OCI-LY7 (cell line): ENCODE data around the gene PADI3. TPM values are rescaled to one million over a fixed set of nuclear protein-coding genes. Genes with fewer than 3 reads are reported as not detected.
A peak's percentile ranks its signal among the peaks of the same experiment; 100 is the strongest.

Experiments
- BruUV-seq: library from RNA; stranded (reverse); fragments of 400-500 nt; replicated peaks from 2 replicates; lab custom pipeline; 2021; lab: Mats Ljungman, UMichigan
- CTCF ChIA-PET: fragments of 300-600 bp; sonication (Branson Sonifier 250); formaldehyde crosslinking; loops from one replicate; lab custom pipeline; 2022; ENCODE audit warnings: antibody characterized with exemption; ENCODE audit not compliant: unreplicated experiment; lab: Charles Lee
- POLR2A ChIA-PET: fragments of 300-600 bp; sonication (Branson Sonifier 250); formaldehyde crosslinking; loops from one replicate; lab custom pipeline; 2022; ENCODE audit warnings: antibody characterized with exemption; lab: Charles Lee
- DNase-seq: peaks from one replicate; pipeline ENCODE4 v3.0.0-alpha.2; 2015; ENCODE audit warnings: low spot score
- H2AFZ ChIP-seq: fragments of 200-600 bp; sonication (generic), shearing (Covaris generic); 2 replicates; pipeline ENCODE4 v1.6.1; 2014; ENCODE audit warnings: mild to moderate bottlenecking, antibody characterized with exemption, low read length, moderate library complexity
- H3K27ac ChIP-seq: fragments of 200-600 bp; sonication (generic); 2 replicates; pipeline ENCODE4 v1.5.1; 2014; ENCODE audit warnings: mixed run types, low read depth, mild to moderate bottlenecking, moderate library complexity, low read length, inconsistent platforms; ENCODE audit not compliant: poor library complexity, severe bottlenecking
- H3K36me3 ChIP-seq: fragments of 200-600 bp; sonication (generic); 2 replicates; pipeline ENCODE4 v1.6.1; 2014; ENCODE audit warnings: mild to moderate bottlenecking, antibody characterized with exemption, low read length, moderate library complexity, mixed read lengths; ENCODE audit not compliant: insufficient read depth
- H3K4me1 ChIP-seq: fragments of 200-600 bp; sonication (generic); 2 replicates; pipeline ENCODE4 v1.5.1; 2014; ENCODE audit warnings: mild to moderate bottlenecking, low read length; ENCODE audit not compliant: insufficient read depth, poor library complexity, severe bottlenecking
- H3K4me2 ChIP-seq: fragments of 200-600 bp; sonication (generic); 2 replicates; pipeline ENCODE4 v1.6.1; 2014; ENCODE audit warnings: mild to moderate bottlenecking, low read length
- H3K4me3 ChIP-seq: fragments of 200-600 bp; sonication (generic); 2 replicates; pipeline ENCODE4 v1.5.1; 2014; ENCODE audit warnings: mild to moderate bottlenecking, low read depth, low read length; ENCODE audit not compliant: poor library complexity, severe bottlenecking
- H3K79me2 ChIP-seq: fragments of 200-600 bp; sonication (generic); 2 replicates; pipeline ENCODE4 v1.6.1; 2016; ENCODE audit warnings: low read depth, mild to moderate bottlenecking, low read length, moderate library complexity, mixed read lengths; ENCODE audit not compliant: insufficient read depth
- H3K9me2 ChIP-seq: fragments of 200-600 bp; sonication (generic); 2 replicates; pipeline ENCODE4 v1.6.1; 2016; ENCODE audit warnings: mild to moderate bottlenecking, low read length, mixed read lengths; ENCODE audit not compliant: insufficient read depth
- H3K9me3 ChIP-seq: fragments of 200-600 bp; sonication (generic); 2 replicates; pipeline ENCODE4 v1.6.1; 2014; ENCODE audit warnings: mild to moderate bottlenecking, mixed run types, low read length, mixed read lengths
- H4K20me1 ChIP-seq: fragments of 200-600 bp; sonication (generic); 2 replicates; pipeline ENCODE4 v1.6.1; 2014; ENCODE audit warnings: mild to moderate bottlenecking, antibody characterized with exemption, low read length, moderate library complexity, mixed read lengths; ENCODE audit not compliant: insufficient read depth
- EZH2phosphoT487 ChIP-seq: fragments of 200-600 bp; sonication (generic); IDR thresholded peaks from 2 replicates; pipeline ENCODE4 v1.6.1; 2018; ENCODE audit warnings: low read depth, borderline replicate concordance, mild to moderate bottlenecking, mixed run types, antibody characterized with exemption, low read length, moderate library complexity, mixed read lengths
- intact Hi-C: fragments of 100-400 bp; cut with micrococcal nuclease; formaldehyde crosslinking; loops from one replicate; pipeline ENCODE4 v1.10.0; 2022; ENCODE audit not compliant: unreplicated experiment
- total RNA-seq, 2 experiments: library from RNA; depleted of rRNA in 1 of 2; stranded (reverse); fragments of >200 nt in 1 of 2; shearing (Covaris generic) in 1 of 2; gene quantifications; 2 replicates each; pipeline ENCODE4 v1.2.3, GENCODE V29; 2014 to 2022
- TF ChIP-seq, protein P1 (sequence below): fragments of 200-600 bp; sonication (generic); conservative IDR thresholded peaks from 2 replicates; pipeline ENCODE4 v1.5.1; 2014; ENCODE audit warnings: mild to moderate bottlenecking, antibody characterized with exemption, low read length, moderate library complexity, mixed read lengths

The PADI3 gene
- total RNA-seq, 2 experiments from 2014 or later = not detected

DNA sequence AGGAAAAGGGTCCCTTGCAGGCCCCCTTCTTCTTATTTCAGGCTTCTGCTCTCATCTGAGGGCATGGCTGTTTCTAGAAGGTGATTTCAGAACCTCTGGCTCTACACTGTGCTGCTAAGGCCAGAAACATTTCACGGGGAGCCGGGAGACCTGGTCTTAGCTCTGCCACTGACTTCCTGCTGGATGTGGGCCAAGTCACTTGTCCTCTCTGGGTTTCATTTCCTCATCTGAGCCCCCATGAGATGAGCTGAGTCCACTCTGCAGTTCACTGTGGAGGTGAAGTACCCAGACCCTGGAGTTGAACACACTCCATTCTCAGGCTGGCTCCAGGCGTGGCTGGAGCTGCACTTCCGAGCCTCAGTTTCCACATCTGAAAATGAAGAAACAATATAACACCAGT lies 41.9 kb upstream of the PADI3 start:
- peak; percentile 81 for DNase-seq
- ChIA-PET POLR2A (no interaction called here), CTCF (interaction anchor here (0.8 kb wide), 1 partner anchor 33 kb away, joined by 3 read pairs; no protein-coding TSS in a partner anchor)
- no peak for TF ChIP-seq EZH2phosphoT487
- TF ChIP-seq, protein P1, sequence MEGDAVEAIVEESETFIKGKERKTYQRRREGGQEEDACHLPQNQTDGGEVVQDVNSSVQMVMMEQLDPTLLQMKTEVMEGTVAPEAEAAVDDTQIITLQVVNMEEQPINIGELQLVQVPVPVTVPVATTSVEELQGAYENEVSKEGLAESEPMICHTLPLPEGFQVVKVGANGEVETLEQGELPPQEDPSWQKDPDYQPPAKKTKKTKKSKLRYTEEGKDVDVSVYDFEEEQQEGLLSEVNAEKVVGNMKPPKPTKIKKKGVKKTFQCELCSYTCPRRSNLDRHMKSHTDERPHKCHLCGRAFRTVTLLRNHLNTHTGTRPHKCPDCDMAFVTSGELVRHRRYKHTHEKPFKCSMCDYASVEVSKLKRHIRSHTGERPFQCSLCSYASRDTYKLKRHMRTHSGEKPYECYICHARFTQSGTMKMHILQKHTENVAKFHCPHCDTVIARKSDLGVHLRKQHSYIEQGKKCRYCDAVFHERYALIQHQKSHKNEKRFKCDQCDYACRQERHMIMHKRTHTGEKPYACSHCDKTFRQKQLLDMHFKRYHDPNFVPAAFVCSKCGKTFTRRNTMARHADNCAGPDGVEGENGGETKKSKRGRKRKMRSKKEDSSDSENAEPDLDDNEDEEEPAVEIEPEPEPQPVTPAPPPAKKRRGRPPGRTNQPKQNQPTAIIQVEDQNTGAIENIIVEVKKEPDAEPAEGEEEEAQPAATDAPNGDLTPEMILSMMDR = no peak
- Histone ChIP-seq H2AFZ (no peak overlapping the region), H3K4me2 (peak overlapping the region; percentile 56), H3K4me1 (peaks cover 22% of the 10 kb centered on the region), H3K36me3 (no peaks in the 10 kb centered on the region), H3K79me2 (no peaks in the 10 kb centered on the region), H3K9me2 (no peaks in the 10 kb centered on the region), H3K27ac (no peak overlapping the region), H3K4me3 (peak overlapping the region; percentile 17), H3K9me3 (no peaks in the 10 kb centered on the region), H4K20me1 (no peaks in the 10 kb centered on the region)
- BruUV-seq = no TSS peak
- intact Hi-C loops = no loop called here

DNA sequence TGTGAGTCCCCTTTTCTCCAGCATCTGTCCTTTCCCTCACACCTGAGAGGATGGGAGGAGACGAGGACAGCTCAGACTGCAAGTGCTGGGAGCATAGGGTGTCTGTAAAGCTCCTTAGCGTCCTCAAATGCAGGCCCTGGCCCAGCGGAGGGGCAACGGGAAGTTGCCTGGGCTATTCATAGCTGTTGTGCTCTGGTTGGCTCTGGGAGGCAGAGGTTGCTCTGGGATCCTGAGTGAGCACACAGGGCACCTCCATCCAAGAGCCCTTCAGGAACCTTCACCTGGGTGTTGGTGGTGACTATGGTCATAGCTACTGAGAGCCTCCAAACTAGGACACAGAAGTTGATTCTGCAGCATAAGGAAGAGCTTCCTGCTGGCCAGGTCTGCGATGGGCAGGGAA lies 41.4 kb upstream of the PADI3 start:
- peaks cover 22% of the 10 kb centered on the region for H3K4me1 ChIP-seq
- H3K4me2 ChIP-seq = peak overlapping the region; percentile 56
- H3K79me2 ChIP-seq = no peaks in the 10 kb centered on the region
- ChIA-PET POLR2A (interaction anchor here (0.8 kb wide), 2 partner anchors 41 to 65 kb away, joined by 3 read pairs; partner anchors contain the start of gene PADI3), CTCF (no interaction called here)
- intact Hi-C loops = no loop called here
- H3K9me2 ChIP-seq = no peaks in the 10 kb centered on the region
- BruUV-seq = no TSS peak
- no peaks in the 10 kb centered on the region for H3K9me3 ChIP-seq
- no peak for DNase-seq
- no peaks in the 10 kb centered on the region for H3K36me3 ChIP-seq
- no peak overlapping the region for H2AFZ ChIP-seq
- no peak overlapping the region for H3K27ac ChIP-seq
- peak overlapping the region; percentile 17 for H3K4me3 ChIP-seq
- TF ChIP-seq EZH2phosphoT487 = no peak
- TF ChIP-seq, protein P1 = no peak
- no peaks in the 10 kb centered on the region for H4K20me1 ChIP-seq

DNA sequence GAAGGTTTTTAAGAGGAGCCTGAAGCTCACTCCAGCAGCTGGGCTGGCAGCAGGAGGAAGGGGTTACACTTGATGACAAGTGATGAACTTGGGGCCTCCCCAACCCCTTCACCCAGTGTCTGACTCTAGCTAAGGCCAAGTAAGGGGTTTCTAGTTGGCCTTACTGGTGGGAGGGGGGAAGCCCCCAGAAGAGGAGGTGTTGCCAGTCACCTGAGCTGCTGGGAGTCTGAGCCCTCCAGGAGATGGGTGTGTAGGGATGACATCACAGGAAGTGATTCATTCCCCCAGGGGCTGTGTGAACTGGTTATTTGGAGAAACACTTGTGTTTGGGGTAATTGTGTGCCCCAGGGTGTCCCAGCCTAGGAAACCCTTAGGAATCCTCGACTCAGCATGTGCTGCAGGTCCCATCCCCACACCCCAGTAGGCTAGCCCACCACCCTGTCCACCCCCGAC lies 40.9 kb upstream of the PADI3 start:
- H3K36me3 ChIP-seq = no peaks in the 10 kb centered on the region
- no peak overlapping the region for H3K4me3 ChIP-seq
- no peak overlapping the region for H3K27ac ChIP-seq
- no TSS peak for BruUV-seq
- H4K20me1 ChIP-seq = no peaks in the 10 kb centered on the region
- TF ChIP-seq, protein P1 = no peak
- no peak for TF ChIP-seq EZH2phosphoT487
- H3K4me1 ChIP-seq = peaks cover 22% of the 10 kb centered on the region
- CTCF ChIA-PET = no interaction called here
- peak; percentile 57 for DNase-seq
- H3K9me3 ChIP-seq = no peaks in the 10 kb centered on the region
- POLR2A ChIA-PET = interaction anchor here (0.8 kb wide), 3 partner anchors 40 to 66 kb away, joined by 3 to 4 read pairs (median 3); partner anchors contain the start of gene PADI3
- intact Hi-C loops = no loop called here
- H2AFZ ChIP-seq = no peak overlapping the region
- no peaks in the 10 kb centered on the region for H3K79me2 ChIP-seq
- no peaks in the 10 kb centered on the region for H3K9me2 ChIP-seq
- peak overlapping the region; percentile 56 for H3K4me2 ChIP-seq
